Measurements from ENCODE around the gene SLC39A5. TPM values are rescaled to one million over a fixed set of nuclear protein-coding genes. Genes with fewer than 3 reads are reported as not detected.

Gene SLC39A5
- total RNA-seq, 1 donor from 2014 or later: not detected

- H3K4me3 ChIP-seq (ENCODE audit: low read depth, low read length): no peak overlapping the region
- no peak for TF ChIP-seq CTCF (conservative IDR thresholded peaks at IDR 0.05; ENCODE audit: low read depth, low read length)
- no peak for DNase-seq (ENCODE audit: low read depth)
These were observed 27.0 kb upstream of the SLC39A5 start for GRCh38 chr12:56202838-56203237.

GRCh38 chr12:56204275-56204674 lies 25.6 kb upstream of the SLC39A5 start:
- no peak for TF ChIP-seq CTCF (conservative IDR thresholded peaks at IDR 0.05; ENCODE audit: low read depth, low read length)
- no peak for DNase-seq (ENCODE audit: low read depth)
- no peak overlapping the region for H3K4me3 ChIP-seq (ENCODE audit: low read depth, low read length)

GRCh38 chr12:56205445-56205844 lies 24.4 kb upstream of the SLC39A5 start:
- TF ChIP-seq CTCF (conservative IDR thresholded peaks at IDR 0.05; ENCODE audit: low read depth, low read length): no peak
- no peak overlapping the region for H3K4me3 ChIP-seq (ENCODE audit: low read depth, low read length)
- no peak for DNase-seq (ENCODE audit: low read depth)

- no peak overlapping the region for H3K4me3 ChIP-seq (ENCODE audit: low read depth, low read length)
- DNase-seq (ENCODE audit: low read depth): no peak
- peak; percentile 77 for TF ChIP-seq CTCF (conservative IDR thresholded peaks at IDR 0.05; ENCODE audit: low read depth, low read length)
These were observed 23.2 kb upstream of the SLC39A5 start for GRCh38 chr12:56206452-56207166.

- no peak overlapping the region for H3K4me3 ChIP-seq (ENCODE audit: low read depth, low read length)
- DNase-seq (ENCODE audit: low read depth): no peak
- no peak for TF ChIP-seq CTCF (conservative IDR thresholded peaks at IDR 0.05; ENCODE audit: low read depth, low read length)
These were observed 21.8 kb upstream of the SLC39A5 start for GRCh38 chr12:56208006-56208405.

GRCh38 chr12:56212361-56212760 lies 17.5 kb upstream of the SLC39A5 start:
- no peak overlapping the region for H3K4me3 ChIP-seq (ENCODE audit: low read depth, low read length)
- DNase-seq (ENCODE audit: low read depth): no peak
- no peak for TF ChIP-seq CTCF (conservative IDR thresholded peaks at IDR 0.05; ENCODE audit: low read depth, low read length)

GRCh38 chr12:56213878-56214277 lies 16.0 kb upstream of the SLC39A5 start:
- H3K4me3 ChIP-seq (ENCODE audit: low read depth, low read length): no peak overlapping the region
- DNase-seq (ENCODE audit: low read depth): no peak
- TF ChIP-seq CTCF (conservative IDR thresholded peaks at IDR 0.05; ENCODE audit: low read depth, low read length): no peak
